Left lung (tissue), 10 donors: ENCODE results near the gene SPA17. TPM values are rescaled to one million over a fixed set of nuclear protein-coding genes. Genes with fewer than 3 reads are reported as not detected.

Experiments
- ATAC-seq: fragments of 200-7000 bp; cut with Tn5 transposase; one replicate; pipeline ENCODE4 v1.9.1; 2020; ENCODE audit warnings: moderate library complexity
- DNase-seq, 4 donors: peaks; one replicate each; pipeline ENCODE4 v3.0.0-alpha.2; 2013 to 2020
- H3K27ac ChIP-seq, 2 donors: fragments of 200-600 bp; sonication (generic) in 1 of 2; one replicate each; pipeline versions ENCODE4 v1.5.0 to v1.8.0; 2020 to 2021
- H3K27me3 ChIP-seq, 2 donors: fragments of 200-600 bp; sonication (generic) in 1 of 2; one replicate each; pipeline versions ENCODE4 v1.5.0 to v1.8.0; 2020 to 2021
- H3K36me3 ChIP-seq, 2 donors: fragments of 200-600 bp; sonication (generic) in 1 of 2; one replicate each; pipeline versions ENCODE4 v1.5.0 to v1.8.0; 2020 to 2021
- H3K4me1 ChIP-seq, 2 donors: fragments of 200-600 bp; one replicate each; pipeline ENCODE4 v1.8.0; 2021
- H3K4me3 ChIP-seq, 2 donors: fragments of 200-600 bp; sonication (generic) in 1 of 2; one replicate each; pipeline versions ENCODE4 v1.5.0 to v1.8.0; 2020 to 2021; ENCODE audit warnings: mild to moderate bottlenecking in 1 of 2
- H3K9me3 ChIP-seq, 2 donors: fragments of 200-600 bp; sonication (generic) in 1 of 2; one replicate each; pipeline versions ENCODE4 v1.5.0 to v1.8.0; 2020 to 2021
- CTCF ChIP-seq, 2 donors: fragments of 200-600 bp; sonication (generic) in 1 of 2; IDR thresholded peaks; one replicate each; pipeline versions ENCODE4 v1.5.0 to v1.8.0; 2021; ENCODE audit warnings: antibody characterized with exemption in 2 of 2
- intact Hi-C, 2 donors: fragments of 100-400 bp; cut with DNase I; formaldehyde crosslinking; loops; one replicate each; pipeline versions ENCODE4 v1.11.2 to v1.14.2; 2022
- polyA plus RNA-seq, 6 donors: library from polyadenylated mRNA; unstranded; fragments of 120-200 nt; gene quantifications; one replicate each; pipeline ENCODE4 v1.2.1, GENCODE V29; 2013; ENCODE audit not compliant: insufficient read length in 6 of 6
- total RNA-seq, 2 donors: library from RNA; stranded (reverse); fragmentation: NEBNext Ultra II Directional; extraction: Animal tissue kit (Norgen Biotek cat#: 25700); gene quantifications; one replicate each; pipeline ENCODE4 v1.2.1, GENCODE V29; 2021
- donor health status: DM: no; HTN: yes; CAD: no.
- donor health status: DM: no; HTN: no; CAD: no.

The SPA17 gene
- total and polyA plus RNA-seq, 8 donors, result 5.6 to 20.9 (median 15.2) TPM

GRCh38 chr11:124739479-124740276 lies 66.0 kb downstream of the SPA17 start, which contains the start of gene NRGN:
Gene NRGN, plus strand, starts transcription at chr11:124739942. Its CDS starts 143 bp downstream, at chr11:124740085.
- DNase-seq (peak; percentile 84 to 95 (median 94)), ATAC-seq (peak; percentile 98)
- Histone ChIP-seq H3K36me3 (no peaks in the 10 kb centered on the region), H3K9me3 (no peaks in the 10 kb centered on the region), H3K27ac (peak within 1 kb of the TSS in 1 of 2 donors; percentile 59), H3K4me1 (peaks cover 0 to 41% of the 10 kb centered on the region in 2 donors), H3K4me3 (peak within 1 kb of the TSS; percentile 57 to 64), H3K27me3 (peaks cover 0 to 25% of the 10 kb centered on the region in 2 donors)
- TF ChIP-seq CTCF (IDR thresholded peaks at IDR 0.05), result no peak
- intact Hi-C loops, result no loop called here

- Histone ChIP-seq H3K27me3 (peaks cover 0 to 31% of the 10 kb centered on the region in 2 donors), H3K4me1 (peaks cover 0 to 44% of the 10 kb centered on the region in 2 donors), H3K4me3 (peak overlapping the region; percentile 57 to 64), H3K9me3 (no peaks in the 10 kb centered on the region), H3K36me3 (no peaks in the 10 kb centered on the region), H3K27ac (peak overlapping the region in 1 of 2 donors; percentile 59)
- peak; percentile 55 to 75 for TF ChIP-seq CTCF (IDR thresholded peaks at IDR 0.05)
- peak in 1 of 4 donors; percentile 89 for DNase-seq
- ATAC-seq, result peak; percentile 76
- intact Hi-C loops, result no loop called here
Measured at GRCh38 chr11:124740277-124740882, 66.7 kb downstream of the SPA17 start.

- intact Hi-C loops, result no loop called here
- no peaks in the 10 kb centered on the region for H3K36me3 ChIP-seq
- H3K9me3 ChIP-seq, result no peaks in the 10 kb centered on the region
- DNase-seq, result no peak
- no peak overlapping the region for H3K4me3 ChIP-seq
- peaks cover 3 to 52% of the 10 kb centered on the region in 2 donors for H3K27me3 ChIP-seq
- no peak overlapping the region for H3K27ac ChIP-seq
- peaks cover 11 to 55% of the 10 kb centered on the region in 2 donors for H3K4me1 ChIP-seq
- TF ChIP-seq CTCF (IDR thresholded peaks at IDR 0.05), result no peak
- ATAC-seq, result no peak
Measured at GRCh38 chr11:124742555-124742954, 68.9 kb downstream of the SPA17 start.

- Histone ChIP-seq H3K27ac (no peak overlapping the region), H3K4me3 (no peak overlapping the region), H3K4me1 (peaks cover 14 to 60% of the 10 kb centered on the region in 2 donors), H3K27me3 (peaks cover 5 to 57% of the 10 kb centered on the region in 2 donors), H3K36me3 (no peaks in the 10 kb centered on the region), H3K9me3 (no peaks in the 10 kb centered on the region)
- TF ChIP-seq CTCF (IDR thresholded peaks at IDR 0.05), result no peak
- intact Hi-C loops, result no loop called here
- no peak for ATAC-seq
- no peak for DNase-seq
Measured at GRCh38 chr11:124743050-124743449, 69.3 kb downstream of the SPA17 start.

- H3K27ac ChIP-seq, result no peak overlapping the region
- DNase-seq (peak in 1 of 4 donors; percentile 73), ATAC-seq (no peak)
- no peaks in the 10 kb centered on the region for H3K9me3 ChIP-seq
- peaks cover 21 to 71% of the 10 kb centered on the region in 2 donors for H3K4me1 ChIP-seq
- TF ChIP-seq CTCF (IDR thresholded peaks at IDR 0.05), result no peak
- no peaks in the 10 kb centered on the region for H3K36me3 ChIP-seq
- peak overlapping the region in 1 of 2 donors; percentile 51 for H3K4me3 ChIP-seq
- intact Hi-C loops, result no loop called here
- peaks cover 5 to 46% of the 10 kb centered on the region in 2 donors for H3K27me3 ChIP-seq
Measured at GRCh38 chr11:124745270-124745834, 71.6 kb downstream of the SPA17 start.
